HEK293 (cell line): ENCODE results near the gene NEURL1.
A peak's percentile ranks its signal among the peaks of the same experiment; 100 is the strongest.

Experiments used
- MYNN ChIP-seq: fragments of 450-650 bp; formaldehyde crosslinking; IDR thresholded peaks from 2 replicates; pipeline ENCODE4 v1.5.1; 2016; ENCODE audit warnings: missing biosample characterization, missing genetic modification characterization, borderline replicate concordance
- OVOL3 ChIP-seq: fragments of 450-650 bp; formaldehyde crosslinking; IDR thresholded peaks from 2 replicates; pipeline ENCODE4 v1.5.1; 2016; ENCODE audit warnings: missing biosample characterization, missing genetic modification characterization
- RBAK ChIP-seq: fragments of 450-650 bp; formaldehyde crosslinking; IDR thresholded peaks from 2 replicates; pipeline ENCODE4 v1.5.1; 2016; ENCODE audit warnings: missing biosample characterization, missing genetic modification characterization
- WT1 ChIP-seq: fragments of 450-650 bp; formaldehyde crosslinking; IDR thresholded peaks from 2 replicates; pipeline ENCODE4 v1.5.1; 2016; ENCODE audit warnings: missing biosample characterization, missing genetic modification characterization
- YY1 ChIP-seq: fragments of 450-650 bp; formaldehyde crosslinking; IDR thresholded peaks from 2 replicates; pipeline ENCODE4 v1.5.1; 2018; ENCODE audit warnings: missing biosample characterization, missing genetic modification characterization
- ZBTB26 ChIP-seq: fragments of 450-650 bp; formaldehyde crosslinking; optimal IDR thresholded peaks from 2 replicates; pipeline ENCODE3; 2016; ENCODE audit warnings: missing biosample characterization, mild to moderate bottlenecking, missing genetic modification characterization
- ZFP69B ChIP-seq: fragments of 450-650 bp; formaldehyde crosslinking; IDR thresholded peaks from 2 replicates; pipeline ENCODE4 v1.5.1; 2016; ENCODE audit warnings: missing biosample characterization, missing genetic modification characterization
- ZNF10 ChIP-seq: fragments of 450-650 bp; formaldehyde crosslinking; IDR thresholded peaks from 2 replicates; pipeline ENCODE4 v1.5.1; 2017; ENCODE audit warnings: missing biosample characterization, missing genetic modification characterization
- ZNF146 ChIP-seq: fragments of 450-650 bp; formaldehyde crosslinking; IDR thresholded peaks from 2 replicates; pipeline ENCODE4 v1.5.1; 2016; ENCODE audit warnings: missing biosample characterization, missing genetic modification characterization
- ZNF239 ChIP-seq: fragments of 450-650 bp; formaldehyde crosslinking; IDR thresholded peaks from 2 replicates; pipeline ENCODE4 v1.5.1; 2016; ENCODE audit warnings: missing biosample characterization, missing genetic modification characterization
- ZNF501 ChIP-seq: fragments of 450-650 bp; formaldehyde crosslinking; IDR thresholded peaks from 2 replicates; pipeline ENCODE4 v1.5.1; 2016; ENCODE audit warnings: missing biosample characterization, missing genetic modification characterization
- ZNF514 ChIP-seq: fragments of 450-650 bp; formaldehyde crosslinking; IDR thresholded peaks from 2 replicates; pipeline ENCODE4 v1.5.1; 2016; ENCODE audit warnings: missing biosample characterization, missing genetic modification characterization
- ZNF518A ChIP-seq: fragments of 450-650 bp; formaldehyde crosslinking; conservative IDR thresholded peaks from 2 replicates; pipeline ENCODE4 v1.5.1; 2016; ENCODE audit warnings: low read depth, missing biosample characterization, missing genetic modification characterization
- ZNF549 ChIP-seq: fragments of 450-650 bp; IDR thresholded peaks from 2 replicates; pipeline ENCODE4 v1.5.1; 2018; ENCODE audit warnings: missing biosample characterization, missing genetic modification characterization, mild to moderate bottlenecking, inconsistent platforms, moderate library complexity
- ZNF561 ChIP-seq: fragments of 450-650 bp; IDR thresholded peaks from 2 replicates; pipeline ENCODE4 v1.5.1; 2018; ENCODE audit warnings: missing biosample characterization, missing genetic modification characterization, borderline replicate concordance
- ZNF596 ChIP-seq: fragments of 450-650 bp; IDR thresholded peaks from 2 replicates; pipeline ENCODE4 v1.5.0; 2018; ENCODE audit warnings: missing biosample characterization, mild to moderate bottlenecking, missing genetic modification characterization, moderate library complexity
- ZNF670 ChIP-seq: fragments of 450-650 bp; formaldehyde crosslinking; IDR thresholded peaks from 2 replicates; pipeline ENCODE4 v1.5.1; 2016; ENCODE audit warnings: missing biosample characterization, missing genetic modification characterization, low read depth
- ZNF701 ChIP-seq: fragments of 450-650 bp; formaldehyde crosslinking; IDR thresholded peaks from 2 replicates; pipeline ENCODE4 v1.5.1; 2016; ENCODE audit warnings: missing biosample characterization, missing genetic modification characterization
- ZNF768 ChIP-seq: fragments of 450-650 bp; formaldehyde crosslinking; IDR thresholded peaks from 2 replicates; pipeline ENCODE4 v1.5.1; 2018; ENCODE audit warnings: missing biosample characterization, mild to moderate bottlenecking, missing genetic modification characterization
- ZNF843 ChIP-seq: fragments of 450-650 bp; formaldehyde crosslinking; IDR thresholded peaks from 2 replicates; pipeline ENCODE4 v1.5.1; 2016; ENCODE audit warnings: missing biosample characterization, missing genetic modification characterization
- ZSCAN30 ChIP-seq: fragments of 450-650 bp; IDR thresholded peaks from 2 replicates; pipeline ENCODE4 v1.5.1; 2018; ENCODE audit warnings: missing biosample characterization, mild to moderate bottlenecking, missing genetic modification characterization, moderate library complexity
- TF ChIP-seq, protein P1 (sequence below): fragments of 450-650 bp; IDR thresholded peaks from 2 replicates; pipeline ENCODE4 v1.5.1; 2018; ENCODE audit warnings: missing biosample characterization, missing genetic modification characterization
- TF ChIP-seq, protein P2 (sequence below): fragments of 450-650 bp; IDR thresholded peaks from 2 replicates; pipeline ENCODE4 v1.5.1; 2018; ENCODE audit warnings: missing biosample characterization, mild to moderate bottlenecking, missing genetic modification characterization
- TF ChIP-seq, protein P3 (sequence below): fragments of 450-650 bp; formaldehyde crosslinking; IDR thresholded peaks from 2 replicates; pipeline ENCODE4 v1.5.1; 2017; ENCODE audit warnings: missing biosample characterization, missing genetic modification characterization
- TF ChIP-seq, protein P4 (sequence below): fragments of 450-650 bp; formaldehyde crosslinking; IDR thresholded peaks from 2 replicates; pipeline ENCODE4 v1.5.1; 2016; ENCODE audit warnings: missing biosample characterization, missing genetic modification characterization, low read depth

Gene NEURL1

GRCh38 chr10:103493916-103494877 lies 692 bp downstream of the NEURL1 start (continued):
- TF ChIP-seq, protein P1, sequence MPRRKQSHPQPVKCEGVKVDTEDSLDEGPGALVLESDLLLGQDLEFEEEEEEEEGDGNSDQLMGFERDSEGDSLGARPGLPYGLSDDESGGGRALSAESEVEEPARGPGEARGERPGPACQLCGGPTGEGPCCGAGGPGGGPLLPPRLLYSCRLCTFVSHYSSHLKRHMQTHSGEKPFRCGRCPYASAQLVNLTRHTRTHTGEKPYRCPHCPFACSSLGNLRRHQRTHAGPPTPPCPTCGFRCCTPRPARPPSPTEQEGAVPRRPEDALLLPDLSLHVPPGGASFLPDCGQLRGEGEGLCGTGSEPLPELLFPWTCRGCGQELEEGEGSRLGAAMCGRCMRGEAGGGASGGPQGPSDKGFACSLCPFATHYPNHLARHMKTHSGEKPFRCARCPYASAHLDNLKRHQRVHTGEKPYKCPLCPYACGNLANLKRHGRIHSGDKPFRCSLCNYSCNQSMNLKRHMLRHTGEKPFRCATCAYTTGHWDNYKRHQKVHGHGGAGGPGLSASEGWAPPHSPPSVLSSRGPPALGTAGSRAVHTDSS (tag by site-specific recombination), result no peak
- TF ChIP-seq, protein P2, sequence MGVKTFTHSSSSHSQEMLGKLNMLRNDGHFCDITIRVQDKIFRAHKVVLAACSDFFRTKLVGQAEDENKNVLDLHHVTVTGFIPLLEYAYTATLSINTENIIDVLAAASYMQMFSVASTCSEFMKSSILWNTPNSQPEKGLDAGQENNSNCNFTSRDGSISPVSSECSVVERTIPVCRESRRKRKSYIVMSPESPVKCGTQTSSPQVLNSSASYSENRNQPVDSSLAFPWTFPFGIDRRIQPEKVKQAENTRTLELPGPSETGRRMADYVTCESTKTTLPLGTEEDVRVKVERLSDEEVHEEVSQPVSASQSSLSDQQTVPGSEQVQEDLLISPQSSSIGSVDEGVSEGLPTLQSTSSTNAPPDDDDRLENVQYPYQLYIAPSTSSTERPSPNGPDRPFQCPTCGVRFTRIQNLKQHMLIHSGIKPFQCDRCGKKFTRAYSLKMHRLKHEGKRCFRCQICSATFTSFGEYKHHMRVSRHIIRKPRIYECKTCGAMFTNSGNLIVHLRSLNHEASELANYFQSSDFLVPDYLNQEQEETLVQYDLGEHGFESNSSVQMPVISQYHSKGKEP (tag by site-specific recombination), result no peak
- TF ChIP-seq ZNF701 (tag by site-specific recombination) (no peak), ZNF10 (tag by site-specific recombination) (no peak), ZFP69B (tag by site-specific recombination) (no peak), ZNF501 (no peak), RBAK (tag by site-specific recombination) (no peak), WT1 (tag by site-specific recombination) (0 out of 2 replicates have a peak, but pooled peaks have one; percentile 29), MYNN (tag by site-specific recombination) (no peak), ZNF549 (no peak), ZNF518A (tag by site-specific recombination) (no peak), OVOL3 (no peak), ZNF146 (no peak), ZNF596 (no peak), ZNF239 (tag by site-specific recombination) (no peak), ZNF843 (tag by site-specific recombination) (no peak), ZNF561 (no peak), ZSCAN30 (tag by site-specific recombination) (no peak), YY1 (tag by site-specific recombination) (no peak), ZNF670 (no peak), ZNF768 (no peak), ZBTB26 (tag by site-specific recombination) (peak; percentile 70), ZNF514 (tag by site-specific recombination) (no peak)
- TF ChIP-seq, protein P3, sequence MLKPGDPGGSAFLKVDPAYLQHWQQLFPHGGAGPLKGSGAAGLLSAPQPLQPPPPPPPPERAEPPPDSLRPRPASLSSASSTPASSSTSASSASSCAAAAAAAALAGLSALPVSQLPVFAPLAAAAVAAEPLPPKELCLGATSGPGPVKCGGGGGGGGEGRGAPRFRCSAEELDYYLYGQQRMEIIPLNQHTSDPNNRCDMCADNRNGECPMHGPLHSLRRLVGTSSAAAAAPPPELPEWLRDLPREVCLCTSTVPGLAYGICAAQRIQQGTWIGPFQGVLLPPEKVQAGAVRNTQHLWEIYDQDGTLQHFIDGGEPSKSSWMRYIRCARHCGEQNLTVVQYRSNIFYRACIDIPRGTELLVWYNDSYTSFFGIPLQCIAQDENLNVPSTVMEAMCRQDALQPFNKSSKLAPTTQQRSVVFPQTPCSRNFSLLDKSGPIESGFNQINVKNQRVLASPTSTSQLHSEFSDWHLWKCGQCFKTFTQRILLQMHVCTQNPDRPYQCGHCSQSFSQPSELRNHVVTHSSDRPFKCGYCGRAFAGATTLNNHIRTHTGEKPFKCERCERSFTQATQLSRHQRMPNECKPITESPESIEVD (tag by site-specific recombination), result no peak
- TF ChIP-seq, protein P4, sequence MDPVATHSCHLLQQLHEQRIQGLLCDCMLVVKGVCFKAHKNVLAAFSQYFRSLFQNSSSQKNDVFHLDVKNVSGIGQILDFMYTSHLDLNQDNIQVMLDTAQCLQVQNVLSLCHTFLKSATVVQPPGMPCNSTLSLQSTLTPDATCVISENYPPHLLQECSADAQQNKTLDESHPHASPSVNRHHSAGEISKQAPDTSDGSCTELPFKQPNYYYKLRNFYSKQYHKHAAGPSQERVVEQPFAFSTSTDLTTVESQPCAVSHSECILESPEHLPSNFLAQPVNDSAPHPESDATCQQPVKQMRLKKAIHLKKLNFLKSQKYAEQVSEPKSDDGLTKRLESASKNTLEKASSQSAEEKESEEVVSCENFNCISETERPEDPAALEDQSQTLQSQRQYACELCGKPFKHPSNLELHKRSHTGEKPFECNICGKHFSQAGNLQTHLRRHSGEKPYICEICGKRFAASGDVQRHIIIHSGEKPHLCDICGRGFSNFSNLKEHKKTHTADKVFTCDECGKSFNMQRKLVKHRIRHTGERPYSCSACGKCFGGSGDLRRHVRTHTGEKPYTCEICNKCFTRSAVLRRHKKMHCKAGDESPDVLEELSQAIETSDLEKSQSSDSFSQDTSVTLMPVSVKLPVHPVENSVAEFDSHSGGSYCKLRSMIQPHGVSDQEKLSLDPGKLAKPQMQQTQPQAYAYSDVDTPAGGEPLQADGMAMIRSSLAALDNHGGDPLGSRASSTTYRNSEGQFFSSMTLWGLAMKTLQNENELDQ (tag by site-specific recombination), result no peak
- TF ChIP-seq, all 188 proteins: peak for 31
